Osteoblast (primary cell): Measurements from ENCODE around the gene GOLGA8M. TPM values are rescaled to one million over a fixed set of nuclear protein-coding genes. Genes with fewer than 3 reads are reported as not detected.
A peak's percentile ranks its signal among the peaks of the same experiment; 100 is the strongest.
"Not testable (repeated sequence)": the region's sequence is repeated elsewhere in the genome, so short reads cannot be mapped to it uniquely, and the experiment has no call there.

Source experiments
- DNase-seq: peaks from one replicate; pipeline ENCODE4 v3.0.0; 2011; ENCODE audit warnings: low spot score, mixed read lengths; ENCODE audit not compliant: insufficient read length; ENCODE audit errors: missing footprints
- H2AFZ ChIP-seq: 2 replicates; pipeline ENCODE4 v1.6.0; 2011; ENCODE audit warnings: mild to moderate bottlenecking, low read length
- H3K27ac ChIP-seq: 2 replicates; pipeline ENCODE4 v1.5.1; 2011; ENCODE audit warnings: mild to moderate bottlenecking, low read depth, low read length, moderate library complexity
- H3K27me3 ChIP-seq: 2 replicates; pipeline ENCODE4 v1.6.0; 2012; ENCODE audit warnings: mild to moderate bottlenecking, control low read depth, inconsistent platforms, low read length, moderate library complexity; ENCODE audit not compliant: insufficient read depth
- H3K36me3 ChIP-seq: 2 replicates; pipeline ENCODE4 v1.5.1; 2011; ENCODE audit warnings: mild to moderate bottlenecking, low read length, control low read depth, moderate library complexity; ENCODE audit not compliant: insufficient read depth
- H3K4me1 ChIP-seq: 2 replicates; pipeline ENCODE4 v1.5.1; 2011; ENCODE audit warnings: mild to moderate bottlenecking, low read length, control low read depth, moderate library complexity; ENCODE audit not compliant: insufficient read depth
- H3K4me2 ChIP-seq: 2 replicates; pipeline ENCODE4 v1.6.0; 2011; ENCODE audit warnings: mild to moderate bottlenecking, low read length; ENCODE audit not compliant: insufficient read depth
- H3K4me3 ChIP-seq: fragments of 200-600 bp; sonication (generic); 3 replicates; pipeline ENCODE4 v1.5.1; 2012; ENCODE audit warnings: mild to moderate bottlenecking, low read length, inconsistent platforms; ENCODE audit not compliant: insufficient read depth
- H3K79me2 ChIP-seq: 2 replicates; pipeline ENCODE4 v1.6.0; 2012; ENCODE audit warnings: mild to moderate bottlenecking, low read length, control low read depth, inconsistent platforms; ENCODE audit not compliant: insufficient read depth
- H3K9me3 ChIP-seq: 2 replicates; pipeline ENCODE4 v1.5.1; 2011; ENCODE audit warnings: low read depth, low read length, control low read depth
- H4K20me1 ChIP-seq: 2 replicates; pipeline ENCODE4 v1.6.0; 2012; ENCODE audit warnings: mild to moderate bottlenecking, low read length, control low read depth; ENCODE audit not compliant: insufficient read depth
- total RNA-seq: library from RNA; depleted of rRNA; stranded (reverse); fragments of >200 nt; gene quantifications from 2 replicates; pipeline ENCODE4 v1.2.3, GENCODE V29; 2012

Gene GOLGA8M
- total RNA-seq, result under 0.01 and 0.29 TPM in 2 replicates

GRCh38 chr15:28712270-28712669, at the start of gene GOLGA8M:
Gene GOLGA8M, minus strand, starts transcription at chr15:28712421. Its CDS starts 98 bp downstream, at chr15:28712323.
- not testable (repeated sequence) for H3K27me3 ChIP-seq, H2AFZ ChIP-seq, H3K4me2 ChIP-seq, H3K9me3 ChIP-seq, H4K20me1 ChIP-seq, H3K27ac ChIP-seq, H3K36me3 ChIP-seq, H3K4me1 ChIP-seq, DNase-seq, H3K79me2 ChIP-seq, H3K4me3 ChIP-seq

- not testable (repeated sequence) for H3K27me3 ChIP-seq, H3K79me2 ChIP-seq, H3K36me3 ChIP-seq, H3K4me3 ChIP-seq, H4K20me1 ChIP-seq, H2AFZ ChIP-seq, DNase-seq, H3K27ac ChIP-seq, H3K9me3 ChIP-seq, H3K4me1 ChIP-seq, H3K4me2 ChIP-seq
Observed at GRCh38 chr15:28742890-28743289, 30.7 kb upstream of the GOLGA8M start.

GRCh38 chr15:28738590-28739292, 26.5 kb upstream of the GOLGA8M start:
- not testable (repeated sequence) for H3K27me3 ChIP-seq, H3K79me2 ChIP-seq, H3K27ac ChIP-seq, H3K9me3 ChIP-seq, H2AFZ ChIP-seq, H3K4me1 ChIP-seq, H3K36me3 ChIP-seq, DNase-seq, H4K20me1 ChIP-seq
- Histone ChIP-seq H3K4me3 (peak overlapping the region; percentile 55), H3K4me2 (peak overlapping the region; percentile 53)

- not testable (repeated sequence) for H3K4me1 ChIP-seq, H3K36me3 ChIP-seq, DNase-seq, H4K20me1 ChIP-seq, H3K27me3 ChIP-seq, H2AFZ ChIP-seq, H3K79me2 ChIP-seq, H3K9me3 ChIP-seq, H3K27ac ChIP-seq
- Histone ChIP-seq H3K4me2 (peak overlapping the region; percentile 53), H3K4me3 (peak overlapping the region; percentile 58)
Observed at GRCh38 chr15:28738200-28738561, 26.0 kb upstream of the GOLGA8M start.

- H4K20me1 ChIP-seq, H3K79me2 ChIP-seq, H3K27me3 ChIP-seq, H3K27ac ChIP-seq, H3K36me3 ChIP-seq, H2AFZ ChIP-seq, H3K4me1 ChIP-seq, H3K9me3 ChIP-seq: not testable (repeated sequence)
- Histone ChIP-seq H3K4me3 (peak overlapping the region; percentile 58), H3K4me2 (peak overlapping the region; percentile 55)
- DNase-seq, result peak; percentile 34
Observed at GRCh38 chr15:28737521-28738199, 25.4 kb upstream of the GOLGA8M start.

GRCh38 chr15:28728061-28728460, 15.8 kb upstream of the GOLGA8M start:
- H3K36me3 ChIP-seq, H3K4me1 ChIP-seq, DNase-seq, H3K27ac ChIP-seq, H3K27me3 ChIP-seq, H3K79me2 ChIP-seq, H4K20me1 ChIP-seq, H3K4me2 ChIP-seq, H3K9me3 ChIP-seq, H3K4me3 ChIP-seq, H2AFZ ChIP-seq: not testable (repeated sequence)

- not testable (repeated sequence) for H3K36me3 ChIP-seq, H3K9me3 ChIP-seq, H3K79me2 ChIP-seq, H2AFZ ChIP-seq, H4K20me1 ChIP-seq, H3K4me2 ChIP-seq, DNase-seq, H3K27me3 ChIP-seq, H3K27ac ChIP-seq, H3K4me3 ChIP-seq, H3K4me1 ChIP-seq
Observed at GRCh38 chr15:28727026-28727425, 14.8 kb upstream of the GOLGA8M start.
